Testis (tissue), 2 donors: ENCODE measurements around the gene MPHOSPH9.

Experiments used
- POLR2A ChIP-seq: fragments of 450-650 bp; IDR thresholded peaks from one replicate; pipeline ENCODE4 v1.6.1; 2017; ENCODE audit warnings: antibody characterized with exemption, mild to moderate bottlenecking, moderate library complexity
- TF ChIP-seq, protein P1 (sequence below), 3 experiments: fragments of 450-650 bp in 2 of 3; fragments of 200-600 bp in 1 of 3; sonication (generic) in 1 of 3; IDR thresholded peaks; one replicate each; pipeline ENCODE4 v1.5.1; 2016 to 2019; ENCODE audit warnings: antibody characterized with exemption in 3 of 3, mild to moderate bottlenecking in 2 of 3, moderate library complexity in 1 of 3

DNA sequence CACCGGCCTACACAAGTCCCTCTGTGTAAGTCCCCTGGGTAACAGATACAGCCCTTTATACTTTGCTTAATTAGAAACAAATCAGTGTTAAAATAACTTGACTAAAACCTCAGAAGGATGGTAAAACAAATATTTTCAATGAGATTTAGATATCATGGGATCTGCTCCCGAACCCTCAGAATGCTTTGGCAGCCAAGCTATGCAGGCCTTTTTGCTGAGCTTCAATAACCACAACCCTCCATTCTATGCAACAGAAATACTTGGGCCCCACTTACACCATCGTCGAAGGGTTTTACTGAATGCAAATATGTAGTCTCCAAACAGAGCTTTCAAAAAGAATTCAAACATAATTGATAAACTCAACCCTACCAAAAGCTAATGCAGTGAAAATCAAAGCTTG, 52.8 kb downstream of the MPHOSPH9 start:
- TF ChIP-seq, protein P1, sequence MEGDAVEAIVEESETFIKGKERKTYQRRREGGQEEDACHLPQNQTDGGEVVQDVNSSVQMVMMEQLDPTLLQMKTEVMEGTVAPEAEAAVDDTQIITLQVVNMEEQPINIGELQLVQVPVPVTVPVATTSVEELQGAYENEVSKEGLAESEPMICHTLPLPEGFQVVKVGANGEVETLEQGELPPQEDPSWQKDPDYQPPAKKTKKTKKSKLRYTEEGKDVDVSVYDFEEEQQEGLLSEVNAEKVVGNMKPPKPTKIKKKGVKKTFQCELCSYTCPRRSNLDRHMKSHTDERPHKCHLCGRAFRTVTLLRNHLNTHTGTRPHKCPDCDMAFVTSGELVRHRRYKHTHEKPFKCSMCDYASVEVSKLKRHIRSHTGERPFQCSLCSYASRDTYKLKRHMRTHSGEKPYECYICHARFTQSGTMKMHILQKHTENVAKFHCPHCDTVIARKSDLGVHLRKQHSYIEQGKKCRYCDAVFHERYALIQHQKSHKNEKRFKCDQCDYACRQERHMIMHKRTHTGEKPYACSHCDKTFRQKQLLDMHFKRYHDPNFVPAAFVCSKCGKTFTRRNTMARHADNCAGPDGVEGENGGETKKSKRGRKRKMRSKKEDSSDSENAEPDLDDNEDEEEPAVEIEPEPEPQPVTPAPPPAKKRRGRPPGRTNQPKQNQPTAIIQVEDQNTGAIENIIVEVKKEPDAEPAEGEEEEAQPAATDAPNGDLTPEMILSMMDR (IDR thresholded peaks at IDR 0.05) = no peak
- TF ChIP-seq POLR2A = no peak
